Right renal pelvis (tissue), 4 donors: ENCODE results near the gene ACTG1. TPM values are rescaled to one million over a fixed set of nuclear protein-coding genes. Genes with fewer than 3 reads are reported as not detected.

Experiments used
- DNase-seq, 4 donors: peaks; one replicate each; pipeline ENCODE4 v3.0.0-alpha.2; 2013; ENCODE audit warnings: low read depth in 4 of 4, low spot score in 3 of 4, missing footprints in 1 of 4
- polyA plus RNA-seq, 4 donors: library from polyadenylated mRNA; unstranded; fragments of 120-200 nt; gene quantifications; one replicate each; pipeline ENCODE4 v1.2.1, GENCODE V29; 2013; ENCODE audit not compliant: insufficient read length in 4 of 4

ACTG1 gene
- polyA plus RNA-seq, 4 donors = 3,124 to 3,561 (median 3,180) TPM

- DNase-seq = no peak
These were observed 32.8 kb upstream of the ACTG1 start for GRCh38 chr17:81545160-81545949.

- no peak for DNase-seq
These were observed 31.8 kb upstream of the ACTG1 start for GRCh38 chr17:81544281-81544974.

- DNase-seq = no peak
These were observed 31.2 kb upstream of the ACTG1 start for GRCh38 chr17:81543756-81544155.

GRCh38 chr17:81543339-81543675, 30.7 kb upstream of the ACTG1 start:
- no peak for DNase-seq

- DNase-seq = no peak
These were observed 30.1 kb upstream of the ACTG1 start for GRCh38 chr17:81542431-81543338.

GRCh38 chr17:81541123-81541522, 28.5 kb upstream of the ACTG1 start:
- DNase-seq = no peak

GRCh38 chr17:81540676-81541027, 28.1 kb upstream of the ACTG1 start:
- DNase-seq = no peak

GRCh38 chr17:81539961-81540675, 27.5 kb upstream of the ACTG1 start:
- DNase-seq = no peak

GRCh38 chr17:81539571-81539900, 26.9 kb upstream of the ACTG1 start:
- DNase-seq = no peak

GRCh38 chr17:81538651-81539570, 26.3 kb upstream of the ACTG1 start:
- DNase-seq = no peak

- no peak for DNase-seq
These were observed 25.4 kb upstream of the ACTG1 start for GRCh38 chr17:81537856-81538555.

- DNase-seq = no peak
These were observed 24.8 kb upstream of the ACTG1 start for GRCh38 chr17:81537343-81537855.

GRCh38 chr17:81536299-81537290, 24.0 kb upstream of the ACTG1 start:
- no peak for DNase-seq

- no peak for DNase-seq
These were observed 23.1 kb upstream of the ACTG1 start for GRCh38 chr17:81535480-81536298.

GRCh38 chr17:81535007-81535328, 22.4 kb upstream of the ACTG1 start:
- no peak for DNase-seq

GRCh38 chr17:81534157-81535006, 21.8 kb upstream of the ACTG1 start:
- DNase-seq = no peak
